IPS-18a (cell line): ENCODE measurements around the gene AIFM2.
"Not testable (repeated sequence)": the region's sequence is repeated elsewhere in the genome, so short reads cannot be mapped to it uniquely, and the experiment has no call there.

ENCODE experiments used
- H3K27ac ChIP-seq: one replicate; pipeline ENCODE4 v1.5.1; 2013; ENCODE audit warnings: low read length
- H3K27me3 ChIP-seq: one replicate; pipeline ENCODE4 v1.6.1; 2013; ENCODE audit warnings: mild to moderate bottlenecking, low read length; ENCODE audit not compliant: control insufficient read depth, insufficient read depth
- H3K36me3 ChIP-seq: one replicate; pipeline ENCODE4 v1.6.1; 2013; ENCODE audit warnings: low read depth, low read length; ENCODE audit not compliant: control insufficient read depth
- H3K4me1 ChIP-seq: one replicate; pipeline ENCODE4 v1.6.1; 2013; ENCODE audit warnings: low read depth, low read length; ENCODE audit not compliant: control insufficient read depth
- H3K4me3 ChIP-seq: one replicate; pipeline ENCODE4 v1.5.1; 2013; ENCODE audit warnings: low read length
- H3K9ac ChIP-seq: one replicate; pipeline ENCODE4 v1.6.1; 2013; ENCODE audit warnings: mild to moderate bottlenecking, low read length, moderate library complexity
- H3K9me3 ChIP-seq: one replicate; pipeline ENCODE4 v1.6.1; 2013; ENCODE audit warnings: low read depth, low read length; ENCODE audit not compliant: control insufficient read depth

The AIFM2 gene

DNA sequence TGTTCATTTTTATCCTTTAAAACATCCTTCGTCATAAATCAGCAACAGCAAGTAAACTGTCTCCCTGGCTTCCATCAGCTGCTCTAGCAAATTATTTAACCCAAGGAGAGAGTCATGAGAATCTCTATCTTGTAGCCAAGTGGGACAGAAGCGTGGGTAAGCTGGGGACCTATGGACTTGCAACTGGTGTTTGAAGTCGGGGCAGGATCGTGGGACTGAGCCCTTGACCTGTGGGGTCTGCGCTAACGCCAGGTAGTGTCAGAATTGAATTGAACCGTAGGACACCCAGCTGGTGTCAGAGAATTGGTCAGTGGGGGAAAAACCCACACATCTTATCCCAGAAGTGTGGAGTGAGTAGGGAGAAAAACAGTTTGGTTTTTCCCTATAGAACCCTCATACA is 13.4 kb downstream of the AIFM2 start:
- H3K36me3 ChIP-seq = no peaks in the 10 kb centered on the region

DNA sequence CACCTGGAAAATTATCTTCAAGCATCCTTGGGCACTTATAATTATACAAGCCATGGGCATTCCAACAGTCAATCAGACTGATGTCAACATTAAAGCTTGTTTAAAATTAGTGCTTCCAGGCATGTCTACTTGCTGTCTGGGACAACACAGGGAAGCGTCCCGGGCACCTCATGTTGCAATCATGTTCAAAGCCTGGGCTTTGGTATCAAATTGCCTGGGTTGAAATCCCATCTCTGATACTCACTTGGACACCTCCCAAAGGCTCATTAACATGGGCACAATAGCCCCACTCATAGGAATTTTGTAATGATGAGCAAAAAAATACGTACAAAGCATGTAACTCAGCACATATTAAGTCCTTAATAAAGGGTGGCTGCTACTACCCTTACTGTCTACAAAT is 14.4 kb downstream of the AIFM2 start:
- Histone ChIP-seq H3K9me3 (no peaks in the 10 kb centered on the region), H3K4me3 (no peak overlapping the region), H3K9ac (no peak overlapping the region), H3K27ac (no peak overlapping the region), H3K36me3 (no peaks in the 10 kb centered on the region), H3K4me1 (no peaks in the 10 kb centered on the region), H3K27me3 (no peaks in the 10 kb centered on the region)

More for the DNA sequence above, 13.4 kb downstream of the AIFM2 start:
- no peaks in the 10 kb centered on the region for H3K9me3 ChIP-seq
- no peak overlapping the region for H3K27ac ChIP-seq
- no peaks in the 10 kb centered on the region for H3K27me3 ChIP-seq
- no peak overlapping the region for H3K9ac ChIP-seq
- H3K4me1 ChIP-seq = no peaks in the 10 kb centered on the region
- no peak overlapping the region for H3K4me3 ChIP-seq

DNA sequence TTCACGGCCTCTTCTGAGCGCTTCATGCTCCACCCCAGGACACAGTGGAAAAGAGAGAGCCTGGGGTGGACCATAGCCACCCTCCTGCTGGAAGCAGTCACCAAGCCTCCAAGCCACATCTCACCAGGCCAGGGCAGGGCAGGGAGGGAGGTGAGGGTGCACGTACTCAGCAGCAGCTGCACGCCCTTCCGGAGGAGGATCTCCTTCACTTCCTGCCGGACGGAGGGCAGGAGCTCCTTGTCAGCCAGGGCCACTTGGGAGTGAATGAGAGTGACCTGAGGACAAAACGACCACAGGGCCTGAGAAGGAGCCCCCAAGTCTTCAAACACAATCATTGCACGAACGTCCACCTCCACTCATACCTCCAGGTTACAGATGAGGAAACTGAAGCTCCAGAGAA is 15.0 kb downstream of the AIFM2 start:
- Histone ChIP-seq H3K36me3 (no peaks in the 10 kb centered on the region), H3K9me3 (no peaks in the 10 kb centered on the region), H3K27ac (no peak overlapping the region), H3K4me3 (no peak overlapping the region), H3K27me3 (no peaks in the 10 kb centered on the region), H3K9ac (no peak overlapping the region), H3K4me1 (no peaks in the 10 kb centered on the region)

DNA sequence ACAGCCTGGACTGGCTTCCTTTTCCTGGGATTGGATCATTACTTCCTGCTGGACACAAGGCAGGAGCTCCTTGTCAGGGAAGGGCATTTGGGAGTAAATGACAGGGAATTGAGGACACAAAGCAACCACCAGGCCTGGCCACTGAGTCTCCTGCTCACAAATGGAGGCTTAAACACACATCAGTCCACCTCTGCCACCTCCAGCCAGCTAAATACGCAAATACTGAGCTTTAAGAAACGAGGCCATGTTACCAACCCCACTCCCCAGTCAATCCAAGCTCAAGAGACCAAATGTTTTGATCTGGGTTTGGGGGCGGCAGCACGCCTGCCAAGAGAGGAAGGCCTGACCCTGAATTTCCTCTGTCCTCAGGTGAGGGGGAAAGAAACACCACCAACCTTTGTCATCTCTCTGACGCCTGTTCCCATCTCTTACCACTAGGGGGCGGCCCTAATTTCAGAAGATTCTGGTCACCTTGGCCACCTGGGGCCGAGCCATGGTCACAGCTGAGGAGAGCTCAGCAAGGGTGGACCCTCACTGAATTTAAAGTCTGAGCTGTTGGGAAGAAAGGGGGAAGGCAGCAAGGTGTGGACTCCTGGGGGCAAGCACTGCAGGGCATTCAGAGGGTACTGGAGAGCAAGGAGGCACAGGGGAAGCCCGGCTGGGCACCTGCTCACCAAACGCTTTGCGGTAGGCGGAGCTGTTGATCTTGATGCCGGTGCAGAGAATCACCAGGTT is 16.5 kb downstream of the AIFM2 start:
- H3K4me1 ChIP-seq = no peaks in the 10 kb centered on the region
- H3K36me3 ChIP-seq = no peaks in the 10 kb centered on the region
- no peaks in the 10 kb centered on the region for H3K9me3 ChIP-seq
- no peak overlapping the region for H3K4me3 ChIP-seq
- no peak overlapping the region for H3K27ac ChIP-seq
- H3K27me3 ChIP-seq = no peaks in the 10 kb centered on the region
- no peak overlapping the region for H3K9ac ChIP-seq

DNA sequence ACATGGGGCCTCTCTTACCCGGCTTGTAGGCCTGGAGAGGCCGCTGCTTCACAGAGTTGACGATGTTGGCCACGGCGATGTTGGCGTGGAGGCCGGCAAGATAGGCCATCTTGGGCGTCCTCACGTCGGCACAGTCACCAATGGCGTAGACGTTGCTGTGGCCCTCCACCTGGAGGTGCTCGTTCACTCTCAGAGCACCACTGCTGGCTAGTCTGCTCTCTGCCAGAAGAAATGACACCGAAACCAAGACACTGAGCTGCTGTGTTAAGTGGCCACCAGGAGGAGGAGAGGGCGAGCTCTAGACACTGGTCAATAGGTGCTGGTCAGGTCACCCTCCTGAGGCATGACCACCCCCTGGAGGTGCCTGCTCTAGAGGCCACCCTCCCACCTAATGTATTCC is 17.7 kb downstream of the AIFM2 start:
- no peak overlapping the region for H3K27ac ChIP-seq
- H3K27me3 ChIP-seq = no peaks in the 10 kb centered on the region
- no peaks in the 10 kb centered on the region for H3K9me3 ChIP-seq
- H3K9ac ChIP-seq = no peak overlapping the region
- no peaks in the 10 kb centered on the region for H3K4me1 ChIP-seq
- H3K36me3 ChIP-seq = no peaks in the 10 kb centered on the region
- no peak overlapping the region for H3K4me3 ChIP-seq

DNA sequence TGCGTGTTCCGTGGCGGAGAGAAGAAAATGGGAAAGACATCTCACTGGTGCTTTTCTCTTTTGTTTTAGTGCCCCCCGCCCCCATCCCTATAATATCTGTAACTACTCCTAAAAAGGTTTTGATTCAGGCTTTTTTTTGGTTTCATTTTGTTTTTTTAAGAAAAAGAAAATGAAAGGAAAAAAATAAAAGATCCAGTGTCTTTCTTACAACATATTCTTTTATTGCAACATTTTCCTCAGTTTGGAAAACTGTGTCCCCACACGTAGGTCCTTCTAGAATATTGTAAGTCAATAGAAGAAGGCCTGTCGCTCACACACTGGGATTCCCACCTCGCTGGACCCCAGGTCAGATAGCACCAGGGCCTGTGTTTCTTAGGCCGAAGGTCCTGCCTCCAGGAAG is 20.6 kb downstream of the AIFM2 start:
- Histone ChIP-seq H3K4me3 (no peak overlapping the region), H3K27me3 (no peaks in the 10 kb centered on the region), H3K36me3 (no peaks in the 10 kb centered on the region), H3K4me1 (no peaks in the 10 kb centered on the region), H3K9me3 (no peaks in the 10 kb centered on the region), H3K27ac (no peak overlapping the region), H3K9ac (no peak overlapping the region)

DNA sequence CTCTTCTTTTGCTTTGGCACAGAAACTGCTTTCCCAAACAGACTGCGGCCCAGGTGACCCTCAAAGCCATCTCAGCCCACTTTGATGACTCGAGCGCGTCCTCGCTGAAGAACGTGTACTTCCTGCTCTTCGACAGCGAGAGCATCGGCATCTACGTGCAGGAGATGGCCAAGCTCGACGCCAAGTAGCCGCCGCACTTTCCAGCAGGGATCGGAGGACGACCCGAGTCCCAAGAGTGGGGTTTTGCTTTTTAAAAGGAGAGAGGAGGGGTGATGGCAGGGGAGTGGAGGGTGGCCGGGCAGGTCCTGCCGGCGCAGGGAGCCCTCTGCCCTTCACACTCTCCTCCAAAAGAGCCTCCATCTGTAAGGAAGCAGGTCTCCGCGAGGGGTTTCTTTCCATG is 21.1 kb downstream of the AIFM2 start:
- Histone ChIP-seq H3K27me3 (no peaks in the 10 kb centered on the region), H3K36me3 (no peaks in the 10 kb centered on the region), H3K4me1 (no peaks in the 10 kb centered on the region), H3K4me3 (no peak overlapping the region), H3K27ac (no peak overlapping the region), H3K9me3 (no peaks in the 10 kb centered on the region), H3K9ac (no peak overlapping the region)

DNA sequence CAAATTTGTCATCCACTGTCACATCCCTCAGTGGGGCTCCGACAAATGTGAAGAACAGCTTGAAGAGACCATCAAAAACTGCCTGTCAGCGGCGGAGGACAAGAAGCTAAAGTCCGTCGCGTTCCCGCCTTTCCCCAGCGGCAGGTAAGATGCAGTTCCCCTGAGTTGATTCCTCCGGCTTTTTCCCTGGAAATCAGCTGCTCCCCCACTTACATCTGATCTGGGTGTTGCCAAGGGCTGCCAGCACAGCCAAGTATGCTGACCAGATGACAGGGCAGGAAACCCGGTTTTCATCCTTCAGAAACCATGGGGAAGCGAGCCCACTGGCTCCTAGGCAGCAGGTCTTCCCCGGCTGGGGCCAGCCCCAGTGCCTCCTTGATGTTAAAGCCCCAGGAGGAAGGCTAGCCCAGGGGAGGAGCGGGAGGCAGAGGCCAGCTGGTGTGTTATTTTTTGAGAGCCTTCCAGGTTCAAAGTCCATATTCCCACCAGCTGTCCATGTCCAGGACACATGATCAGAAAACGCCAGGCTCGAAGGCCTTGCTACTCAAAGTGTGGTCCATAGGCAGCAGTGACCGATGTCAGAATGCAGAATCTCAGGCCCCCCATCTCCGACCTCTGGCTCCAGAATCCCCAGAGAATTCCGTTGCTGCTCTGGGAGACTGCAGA is 23.4 kb downstream of the AIFM2 start:
- Histone ChIP-seq H3K27me3 (no peaks in the 10 kb centered on the region), H3K4me1 (peaks cover 4% of the 10 kb centered on the region), H3K27ac (no peak overlapping the region), H3K4me3 (no peak overlapping the region), H3K9ac (no peak overlapping the region), H3K36me3 (no peaks in the 10 kb centered on the region), H3K9me3 (no peaks in the 10 kb centered on the region)

DNA sequence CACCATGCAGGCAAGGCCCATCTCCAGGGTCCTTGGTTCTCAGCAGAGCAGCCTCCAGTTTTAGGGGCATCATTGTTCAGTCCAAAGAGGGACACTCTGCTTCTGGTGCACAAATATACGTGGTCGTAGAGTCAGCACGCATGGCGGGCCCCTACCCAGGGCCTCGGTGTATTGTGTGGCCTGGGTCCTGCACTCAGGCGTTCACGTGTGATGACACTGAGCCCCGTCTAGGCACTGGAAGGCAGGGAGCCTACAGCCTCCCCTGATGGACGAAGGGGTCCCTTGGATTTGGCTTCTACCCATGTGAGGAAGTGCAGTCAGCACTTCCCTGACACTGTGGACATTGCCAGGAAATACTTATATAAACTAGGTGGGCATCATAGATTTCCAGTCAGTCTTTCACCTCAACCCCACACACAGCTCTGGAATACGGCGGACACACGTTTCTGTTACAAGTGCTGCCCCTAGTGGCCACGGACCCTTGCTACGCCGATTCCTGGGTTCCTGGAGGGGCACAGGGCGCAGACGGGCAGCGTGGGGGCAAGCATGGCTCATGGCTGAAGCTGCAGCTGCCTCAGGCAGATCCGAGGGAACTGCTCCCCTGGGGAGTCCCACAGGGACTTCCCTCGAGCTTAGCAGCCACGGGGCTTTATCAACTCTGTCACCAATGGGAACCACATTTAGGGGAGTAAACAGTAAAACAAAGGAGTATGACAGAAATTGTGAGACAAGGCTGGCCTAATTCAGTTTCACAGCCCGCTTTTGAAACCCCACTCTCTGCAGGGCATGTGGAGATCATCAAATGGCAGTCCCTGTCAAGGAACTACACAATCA is 25.4 kb downstream of the AIFM2 start:
- Histone ChIP-seq H3K27me3 (no peaks in the 10 kb centered on the region), H3K4me1 (peaks cover 4% of the 10 kb centered on the region), H3K36me3 (no peaks in the 10 kb centered on the region), H3K9me3 (no peaks in the 10 kb centered on the region), H3K9ac (no peak overlapping the region), H3K27ac (no peak overlapping the region), H3K4me3 (no peak overlapping the region)

DNA sequence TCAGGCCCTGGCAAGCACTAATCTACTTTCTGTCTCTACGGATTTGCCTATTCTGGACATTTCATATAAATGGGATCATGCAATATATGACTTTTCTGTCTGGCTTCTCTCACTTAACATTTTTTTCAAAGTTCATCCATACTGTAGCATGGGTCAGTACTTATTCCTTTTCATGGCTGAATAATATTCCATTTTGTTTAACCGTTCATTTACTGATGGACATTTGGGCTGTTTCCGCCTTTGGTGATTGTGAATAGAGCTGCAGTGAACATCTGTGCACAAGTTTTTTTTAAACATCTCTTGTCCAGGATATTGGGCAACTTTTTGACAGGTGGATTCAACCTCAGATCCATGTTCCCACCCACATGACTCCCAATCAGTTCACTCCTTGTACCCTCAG is 31.0 kb downstream of the AIFM2 start:
- no peak overlapping the region for H3K27ac ChIP-seq
- no peak overlapping the region for H3K4me3 ChIP-seq
- H3K9ac ChIP-seq = no peak overlapping the region
- H3K9me3 ChIP-seq = no peaks in the 10 kb centered on the region
- H3K4me1 ChIP-seq = peaks cover 4% of the 10 kb centered on the region
- peaks cover 11% of the 10 kb centered on the region for H3K36me3 ChIP-seq
- H3K27me3 ChIP-seq = no peaks in the 10 kb centered on the region

DNA sequence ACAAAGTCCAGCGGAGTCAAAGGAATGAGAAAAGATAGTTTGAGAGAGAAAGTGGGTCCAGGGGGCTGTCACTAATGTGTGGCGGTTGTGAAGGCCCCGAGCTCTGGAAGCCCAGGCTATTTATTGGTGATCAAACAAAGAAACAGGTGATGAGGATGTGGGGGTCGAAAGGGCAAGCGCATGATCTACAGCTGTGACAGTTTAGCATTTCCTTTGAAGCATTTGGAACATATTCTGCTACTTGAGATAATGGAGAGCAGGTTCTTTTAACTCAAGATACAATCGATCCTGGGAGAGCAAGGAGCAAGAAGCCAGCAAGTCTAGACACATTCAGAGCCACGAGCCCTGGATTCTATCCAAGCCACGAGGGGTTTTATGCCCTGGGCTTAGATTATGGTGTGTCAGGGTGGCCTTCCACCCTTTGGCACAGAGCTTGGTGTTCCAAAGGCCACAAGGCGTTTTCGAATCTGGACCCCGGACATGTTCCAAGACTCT is 31.5 kb downstream of the AIFM2 start:
- not testable (repeated sequence) for H3K27ac ChIP-seq, H3K9me3 ChIP-seq, H3K27me3 ChIP-seq, H3K4me3 ChIP-seq, H3K9ac ChIP-seq, H3K4me1 ChIP-seq
- H3K36me3 ChIP-seq = peaks cover 11% of the 10 kb centered on the region
